GM12873 (cell line): ENCODE results near the gene QSOX1.

ENCODE experiments used
- CTCF ChIP-seq: IDR thresholded peaks from 2 replicates; pipeline ENCODE4 v1.5.1; 2012; ENCODE audit warnings: low read depth, mild to moderate bottlenecking, moderate library complexity, low read length, control low read depth; ENCODE audit not compliant: insufficient read depth; ENCODE audit errors: missing control alignments

Gene QSOX1

GRCh38 chr1:180173451-180173850 is 18.8 kb downstream of the QSOX1 start:
- TF ChIP-seq CTCF = no peak

DNA sequence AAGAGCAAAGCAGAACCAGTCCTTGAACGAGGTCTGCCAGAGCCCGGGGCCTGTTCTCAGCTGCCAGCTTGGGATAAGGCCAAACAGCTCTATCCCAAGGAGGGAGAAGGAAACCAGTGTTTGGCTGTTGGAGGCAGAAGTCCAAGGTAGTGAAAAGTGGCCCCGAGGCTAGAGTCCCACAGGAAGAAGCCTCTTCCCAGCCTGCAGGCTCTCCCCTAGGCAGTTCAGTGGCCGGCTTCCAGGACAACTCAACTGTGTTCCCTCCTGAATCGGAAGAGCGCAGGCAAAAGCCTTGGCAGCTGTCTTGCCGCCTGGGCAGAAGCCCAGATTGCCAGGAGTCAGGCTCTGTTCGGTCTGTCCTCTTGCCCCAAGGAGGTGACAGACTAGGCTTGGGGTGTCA is 19.3 kb downstream of the QSOX1 start:
- no peak for TF ChIP-seq CTCF

DNA sequence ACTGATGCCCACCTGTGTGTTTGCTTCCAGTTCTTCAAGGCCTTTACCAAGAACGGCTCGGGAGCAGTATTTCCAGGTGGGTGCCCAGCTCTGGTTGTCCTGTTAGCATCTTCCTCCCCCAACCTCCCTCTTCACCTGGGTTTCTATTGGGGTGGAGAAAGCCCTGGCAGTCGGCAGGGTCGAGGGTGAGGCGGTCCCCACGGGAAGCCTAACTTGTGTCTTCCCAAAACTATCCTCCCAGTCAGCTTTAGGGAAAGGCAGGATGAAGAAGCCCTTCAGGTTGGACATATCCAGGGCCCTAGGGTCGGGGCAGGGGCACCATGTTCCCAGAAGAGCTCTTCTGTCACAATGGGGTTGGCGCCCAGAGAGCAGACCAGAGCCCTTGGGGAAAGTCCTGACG is 20.6 kb downstream of the QSOX1 start:
- no peak for TF ChIP-seq CTCF

DNA sequence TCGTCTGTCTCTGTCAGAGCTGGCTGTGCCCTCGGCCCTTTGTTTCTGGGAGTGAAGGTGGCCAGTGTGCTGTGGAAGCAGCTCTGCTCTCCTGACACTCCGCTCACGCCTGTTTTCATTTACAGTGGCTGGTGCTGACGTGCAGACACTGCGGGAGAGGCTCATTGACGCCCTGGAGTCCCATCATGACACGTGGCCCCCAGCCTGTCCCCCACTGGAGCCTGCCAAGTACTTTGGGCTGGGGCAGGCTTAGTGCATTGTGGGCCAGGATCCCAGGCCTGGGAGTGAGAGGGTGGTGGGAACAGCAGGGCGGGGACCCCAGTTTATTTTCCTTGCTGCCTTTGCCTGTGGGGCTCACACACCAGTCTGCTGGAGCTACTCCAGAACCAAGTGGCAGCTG is 21.1 kb downstream of the QSOX1 start:
- no peak for TF ChIP-seq CTCF

DNA sequence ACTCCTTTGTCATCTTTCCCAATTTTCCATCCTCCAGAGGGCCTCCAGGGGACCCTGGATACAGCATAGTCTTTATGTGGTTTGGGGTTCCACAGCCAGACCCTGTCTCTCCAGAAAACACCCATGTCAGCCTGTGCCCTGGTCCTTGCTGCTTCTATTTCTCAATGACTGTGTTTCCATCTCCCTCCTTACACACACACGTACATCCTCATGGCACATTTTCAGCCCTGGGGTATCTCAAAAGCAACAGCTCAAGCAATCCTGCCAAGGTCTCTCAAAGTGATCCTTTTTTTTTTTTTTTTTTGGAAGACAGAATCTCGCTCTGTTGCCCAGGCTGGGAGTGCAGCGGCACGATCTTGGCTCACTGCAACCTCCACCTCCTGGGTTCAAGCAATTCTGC is 22.3 kb downstream of the QSOX1 start:
- no peak for TF ChIP-seq CTCF

- TF ChIP-seq CTCF = no peak
These were observed 23.3 kb downstream of the QSOX1 start for GRCh38 chr1:180177931-180178330.

DNA sequence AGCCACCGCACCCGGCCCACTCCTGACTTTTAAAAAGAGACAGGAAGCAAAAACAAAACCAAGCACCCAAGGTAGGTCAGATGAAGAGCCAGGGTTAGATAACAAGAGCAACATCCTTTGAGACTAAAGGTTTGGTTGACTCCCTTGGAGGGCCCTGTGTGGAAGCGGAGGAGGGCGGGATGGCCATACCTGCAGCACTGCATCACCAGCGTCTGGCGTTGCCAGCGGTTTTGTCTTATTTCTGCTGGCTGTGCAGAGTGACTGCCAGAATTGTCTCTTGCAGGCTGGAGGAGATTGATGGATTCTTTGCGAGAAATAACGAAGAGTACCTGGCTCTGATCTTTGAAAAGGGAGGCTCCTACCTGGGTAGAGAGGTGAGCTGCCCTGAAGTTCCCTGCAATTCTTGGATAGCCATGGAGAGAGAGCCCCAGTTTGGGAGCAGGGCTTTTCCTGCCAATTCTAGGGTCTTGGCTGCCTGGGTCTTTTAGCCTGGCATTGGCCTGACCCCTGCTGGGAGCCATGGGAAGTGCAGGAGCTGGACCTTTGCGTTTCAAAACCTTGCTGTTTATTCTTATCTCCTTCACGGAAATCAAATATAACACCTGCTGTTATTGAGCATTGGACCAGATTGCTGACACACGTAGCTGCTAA is 24.0 kb downstream of the QSOX1 start:
- peak; percentile 99 for TF ChIP-seq CTCF
